K562 (cell line): ENCODE measurements around the gene ELOB. TPM values are rescaled to one million over a fixed set of nuclear protein-coding genes. Genes with fewer than 3 reads are reported as not detected.

ENCODE experiments used
- BACH1 ChIP-seq: fragments of 200-800 bp; sonication (Bioruptor generic); IDR thresholded peaks from 2 replicates; pipeline ENCODE4 v1.6.1; 2016; ENCODE audit warnings: missing genetic modification characterization, missing compliant biosample characterization
- BCOR ChIP-seq: fragments of 450-650 bp; IDR thresholded peaks from 2 replicates; pipeline ENCODE4 v1.6.1; 2016
- CBX1 ChIP-seq: sonication (generic); IDR thresholded peaks from 2 replicates; pipeline ENCODE4 v1.6.1; 2016; ENCODE audit warnings: antibody characterized with exemption, low read depth, mild to moderate bottlenecking
- CBX3 ChIP-seq, 2 experiments: IDR thresholded peaks; 1 replicate in 1 of 2; 2 replicates in 1 of 2; pipeline ENCODE4 v1.6.1; 2012; ENCODE audit warnings: inconsistent platforms in 2 of 2, low read length in 2 of 2, borderline replicate concordance in 1 of 2, control low read depth in 1 of 2
- COPS2 ChIP-seq: fragments of 450-650 bp; conservative IDR thresholded peaks from 2 replicates; pipeline ENCODE4 v1.6.1; 2016; ENCODE audit warnings: mild to moderate bottlenecking, moderate library complexity
- CSDE1 ChIP-seq, 2 experiments: fragments of 450-650 bp; IDR thresholded peaks; 2 replicates each; pipeline ENCODE4 v1.6.1; 2016; ENCODE audit warnings: mild to moderate bottlenecking in 1 of 2
- DPF2 ChIP-seq: fragments of 450-650 bp; IDR thresholded peaks from 2 replicates; pipeline ENCODE4 v1.6.1; 2016
- EWSR1 ChIP-seq: fragments of 450-650 bp; IDR thresholded peaks from 2 replicates; pipeline ENCODE4 v1.6.1; 2018; ENCODE audit warnings: borderline replicate concordance, mild to moderate bottlenecking, low read depth, moderate library complexity; ENCODE audit not compliant: partially characterized antibody
- GABPB2 ChIP-seq: fragments of 250-450 bp; sonication (Bioruptor Pico); conservative IDR thresholded peaks from 2 replicates; pipeline ENCODE4 v1.5.1; 2021; ENCODE audit warnings: mild to moderate bottlenecking
- JUN ChIP-seq, 2 experiments: sonication (generic) in 1 of 2; formaldehyde crosslinking in 1 of 2; IDR thresholded peaks; 2 replicates each; pipeline versions ENCODE4 v1.6.1 to v1.8.0; 2012 to 2022; ENCODE audit warnings: borderline replicate concordance in 2 of 2, mild to moderate bottlenecking in 2 of 2, improper control_type of control experiment in 1 of 2, low read depth in 1 of 2, low read length in 1 of 2, missing genetic modification reagents in 1 of 2
- MYBL2 ChIP-seq, 2 experiments: fragments of 450-650 bp in 1 of 2; sonication (generic) in 1 of 2; formaldehyde crosslinking in 1 of 2; IDR thresholded peaks; 2 replicates each; pipeline versions ENCODE4 v1.6.1 to v1.8.1; 2017 to 2022; ENCODE audit warnings: borderline replicate concordance in 1 of 2, inconsistent platforms in 1 of 2, low read depth in 1 of 2, mild to moderate bottlenecking in 1 of 2, missing genetic modification reagents in 1 of 2, moderate library complexity in 1 of 2
- NCOA4 ChIP-seq: fragments of 450-650 bp; IDR thresholded peaks from 2 replicates; pipeline ENCODE4 v1.6.1; 2018; ENCODE audit warnings: mild to moderate bottlenecking; ENCODE audit not compliant: partially characterized antibody
- NFXL1 ChIP-seq: fragments of 450-650 bp; formaldehyde crosslinking; IDR thresholded peaks from 2 replicates; pipeline ENCODE4 v1.4.0; 2021; ENCODE audit warnings: mild to moderate bottlenecking
- POU5F1 ChIP-seq: fragments of 150-350 bp; IDR thresholded peaks from 2 replicates; pipeline ENCODE4 v1.6.1; 2014; ENCODE audit warnings: borderline replicate concordance, low read length, low read depth, mild to moderate bottlenecking; ENCODE audit not compliant: partially characterized antibody
- RAD51 ChIP-seq: fragments of 450-650 bp; IDR thresholded peaks from 2 replicates; pipeline ENCODE4 v1.7.1; 2016; ENCODE audit warnings: low read depth, mild to moderate bottlenecking, borderline replicate concordance
- SAP30 ChIP-seq: fragments of 200-600 bp; sonication (generic); IDR thresholded peaks from 2 replicates; pipeline ENCODE4 v1.6.1; 2012; ENCODE audit warnings: borderline replicate concordance, low read depth, mild to moderate bottlenecking, moderate library complexity, low read length, control low read depth, inconsistent platforms; ENCODE audit not compliant: insufficient read depth, poor library complexity, severe bottlenecking
- SLC30A9 ChIP-seq: fragments of 250-450 bp; sonication (Bioruptor Pico); IDR thresholded peaks from 2 replicates; pipeline ENCODE4 v1.8.0; 2022; ENCODE audit warnings: mild to moderate bottlenecking, moderate library complexity
- ZNF184 ChIP-seq: sonication (generic); formaldehyde crosslinking; IDR thresholded peaks from 2 replicates; pipeline ENCODE4 v1.5.0; 2020; ENCODE audit warnings: missing genetic modification reagents
- ZNF239 ChIP-seq: fragments of 250-450 bp; sonication (Bioruptor Pico); IDR thresholded peaks from 2 replicates; pipeline ENCODE4 v1.4.0; 2020; ENCODE audit warnings: mild to moderate bottlenecking
- ZNF3 ChIP-seq: fragments of 250-450 bp; sonication (Bioruptor Pico); IDR thresholded peaks from 2 replicates; pipeline ENCODE4 v1.5.0; 2021; ENCODE audit warnings: mild to moderate bottlenecking, moderate library complexity
- polyA plus RNA-seq, 8 experiments: library from polyadenylated mRNA; depleted of rRNA in 4 of 8; stranded (reverse) in 5 of 8; unstranded in 3 of 8; fragments of >200 nt; fragmentation: Nextera tagmentation in 2 of 8; fragmentation: Illumina TruSeq in 1 of 8; extraction: Ambion mirVana in 2 of 8; extraction: Trizol in 1 of 8; gene quantifications; 2 replicates each; pipeline versions ENCODE4 v1.2.1 to v1.2.3, GENCODE V29; 2011 to 2014; ENCODE audit warnings: inconsistent platforms in 1 of 8, missing spikeins in 1 of 8
- total RNA-seq, 7 experiments: library from RNA; depleted of rRNA in 6 of 7; stranded (reverse); fragments of >200 nt in 6 of 7; fragmentation: Illumina TruSeq in 2 of 7; extraction: Trizol in 2 of 7; gene quantifications; 2 replicates each; pipeline versions ENCODE4 v1.2.1 to v1.2.3, GENCODE V29; 2011 to 2021; ENCODE audit warnings: low replicate concordance in 1 of 7
- TF ChIP-seq, protein P1 (sequence below): fragments of 250-450 bp; sonication (Bioruptor Pico); IDR thresholded peaks from 2 replicates; pipeline ENCODE4 v1.8.0; 2022; ENCODE audit warnings: moderate library complexity, mild to moderate bottlenecking, inconsistent platforms
- TF ChIP-seq, protein P2 (sequence below): fragments of 450-650 bp; IDR thresholded peaks from 2 replicates; pipeline ENCODE4 v1.6.1; 2017; ENCODE audit warnings: mild to moderate bottlenecking, moderate library complexity
- TF ChIP-seq, protein P3 (sequence below): sonication (generic); formaldehyde crosslinking; IDR thresholded peaks from 2 replicates; pipeline ENCODE4 v1.8.1; 2023; ENCODE audit warnings: mild to moderate bottlenecking, missing genetic modification reagents
- TF ChIP-seq, protein P4 (sequence below): sonication (generic); formaldehyde crosslinking; IDR thresholded peaks from 2 replicates; pipeline ENCODE4 v1.8.1; 2023; ENCODE audit warnings: mild to moderate bottlenecking, missing genetic modification reagents

Gene ELOB
- total and polyA plus RNA-seq, 9 of the 15 experiments (the other 6 are each of a cell fraction or from before 2014, with no cell fraction given): 63.2 to 791 (median 237) TPM

DNA sequence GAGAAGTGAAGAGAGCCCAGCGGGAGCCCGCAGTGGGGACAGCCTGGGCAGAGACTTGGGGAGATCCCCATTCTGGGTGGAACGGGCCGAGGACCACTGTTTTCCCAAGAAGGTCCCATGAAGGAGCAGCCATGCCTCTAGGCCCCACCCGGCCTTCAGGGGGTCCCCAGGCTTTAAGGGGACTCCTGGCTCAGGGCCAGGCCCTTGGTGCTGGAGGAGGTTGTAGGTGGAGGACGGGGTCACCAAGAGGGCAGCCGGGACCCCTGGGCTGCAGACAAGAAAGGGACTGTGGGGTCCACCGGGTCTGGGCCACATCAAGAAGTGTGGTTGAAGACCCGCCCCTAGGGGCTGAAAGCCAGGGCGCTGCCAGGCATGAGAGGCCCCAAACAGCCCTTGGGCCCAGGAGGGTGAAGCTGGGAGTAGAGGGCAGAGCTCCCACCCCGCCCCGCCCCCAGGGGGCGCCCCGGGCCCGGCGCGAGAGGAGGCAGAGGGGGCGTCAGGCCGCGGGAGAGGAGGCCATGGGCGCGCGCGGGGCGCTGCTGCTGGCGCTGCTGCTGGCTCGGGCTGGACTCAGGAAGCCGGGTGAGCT, 39.8 kb upstream of the ELOB start, which contains the start of gene PRSS21 (continued):
- TF ChIP-seq EWSR1: no peak
- TF ChIP-seq SLC30A9 (CRISPR knock-in tag): no peak
- TF ChIP-seq, protein P1, sequence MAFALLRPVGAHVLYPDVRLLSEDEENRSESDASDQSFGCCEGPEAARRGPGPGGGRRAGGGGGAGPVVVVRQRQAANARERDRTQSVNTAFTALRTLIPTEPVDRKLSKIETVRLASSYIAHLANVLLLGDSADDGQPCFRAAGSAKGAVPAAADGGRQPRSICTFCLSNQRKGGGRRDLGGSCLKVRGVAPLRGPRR: no peak
- no peak for TF ChIP-seq BCOR
- no peak for TF ChIP-seq BACH1 (tag)
- TF ChIP-seq, protein P2, sequence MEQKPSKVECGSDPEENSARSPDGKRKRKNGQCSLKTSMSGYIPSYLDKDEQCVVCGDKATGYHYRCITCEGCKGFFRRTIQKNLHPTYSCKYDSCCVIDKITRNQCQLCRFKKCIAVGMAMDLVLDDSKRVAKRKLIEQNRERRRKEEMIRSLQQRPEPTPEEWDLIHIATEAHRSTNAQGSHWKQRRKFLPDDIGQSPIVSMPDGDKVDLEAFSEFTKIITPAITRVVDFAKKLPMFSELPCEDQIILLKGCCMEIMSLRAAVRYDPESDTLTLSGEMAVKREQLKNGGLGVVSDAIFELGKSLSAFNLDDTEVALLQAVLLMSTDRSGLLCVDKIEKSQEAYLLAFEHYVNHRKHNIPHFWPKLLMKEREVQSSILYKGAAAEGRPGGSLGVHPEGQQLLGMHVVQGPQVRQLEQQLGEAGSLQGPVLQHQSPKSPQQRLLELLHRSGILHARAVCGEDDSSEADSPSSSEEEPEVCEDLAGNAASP: no peak
- no peak for TF ChIP-seq COPS2
- TF ChIP-seq, protein P3, sequence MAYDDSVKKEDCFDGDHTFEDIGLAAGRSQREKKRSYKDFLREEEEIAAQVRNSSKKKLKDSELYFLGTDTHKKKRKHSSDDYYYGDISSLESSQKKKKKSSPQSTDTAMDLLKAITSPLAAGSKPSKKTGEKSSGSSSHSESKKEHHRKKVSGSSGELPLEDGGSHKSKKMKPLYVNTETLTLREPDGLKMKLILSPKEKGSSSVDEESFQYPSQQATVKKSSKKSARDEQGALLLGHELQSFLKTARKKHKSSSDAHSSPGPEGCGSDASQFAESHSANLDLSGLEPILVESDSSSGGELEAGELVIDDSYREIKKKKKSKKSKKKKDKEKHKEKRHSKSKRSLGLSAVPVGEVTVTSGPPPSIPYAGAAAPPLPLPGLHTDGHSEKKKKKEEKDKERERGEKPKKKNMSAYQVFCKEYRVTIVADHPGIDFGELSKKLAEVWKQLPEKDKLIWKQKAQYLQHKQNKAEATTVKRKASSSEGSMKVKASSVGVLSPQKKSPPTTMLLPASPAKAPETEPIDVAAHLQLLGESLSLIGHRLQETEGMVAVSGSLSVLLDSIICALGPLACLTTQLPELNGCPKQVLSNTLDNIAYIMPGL (CRISPR knock-in tag): peak; percentile 59; the same call in 1 of the 2 replicates
- no peak for TF ChIP-seq GABPB2
- TF ChIP-seq NCOA4: no peak
- TF ChIP-seq CBX3 (IDR thresholded peaks at IDR 0.05; ENCODE audit: borderline replicate concordance in 1 of 2, low read length in 2 of 2): no peak
- no peak for TF ChIP-seq DPF2
- no peak for TF ChIP-seq ZNF184 (CRISPR knock-in tag)
- TF ChIP-seq NFXL1: no peak
- no peak for TF ChIP-seq ZNF3 (CRISPR knock-in tag)
- TF ChIP-seq POU5F1: no peak
- TF ChIP-seq JUN (IDR thresholded peaks at IDR 0.05; ENCODE audit: borderline replicate concordance, low read depth, low read length): no peak
- no peak for TF ChIP-seq JUN (CRISPR knock-in tag; IDR thresholded peaks at IDR 0.05; ENCODE audit: borderline replicate concordance)
- TF ChIP-seq CSDE1 (IDR thresholded peaks at IDR 0.05): no peak
- TF ChIP-seq RAD51: no peak
- TF ChIP-seq, protein P4, sequence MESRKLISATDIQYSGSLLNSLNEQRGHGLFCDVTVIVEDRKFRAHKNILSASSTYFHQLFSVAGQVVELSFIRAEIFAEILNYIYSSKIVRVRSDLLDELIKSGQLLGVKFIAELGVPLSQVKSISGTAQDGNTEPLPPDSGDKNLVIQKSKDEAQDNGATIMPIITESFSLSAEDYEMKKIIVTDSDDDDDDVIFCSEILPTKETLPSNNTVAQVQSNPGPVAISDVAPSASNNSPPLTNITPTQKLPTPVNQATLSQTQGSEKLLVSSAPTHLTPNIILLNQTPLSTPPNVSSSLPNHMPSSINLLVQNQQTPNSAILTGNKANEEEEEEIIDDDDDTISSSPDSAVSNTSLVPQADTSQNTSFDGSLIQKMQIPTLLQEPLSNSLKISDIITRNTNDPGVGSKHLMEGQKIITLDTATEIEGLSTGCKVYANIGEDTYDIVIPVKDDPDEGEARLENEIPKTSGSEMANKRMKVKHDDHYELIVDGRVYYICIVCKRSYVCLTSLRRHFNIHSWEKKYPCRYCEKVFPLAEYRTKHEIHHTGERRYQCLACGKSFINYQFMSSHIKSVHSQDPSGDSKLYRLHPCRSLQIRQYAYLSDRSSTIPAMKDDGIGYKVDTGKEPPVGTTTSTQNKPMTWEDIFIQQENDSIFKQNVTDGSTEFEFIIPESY (CRISPR knock-in tag): no peak
- no peak for TF ChIP-seq MYBL2 (IDR thresholded peaks at IDR 0.05; ENCODE audit: low read depth)
- no peak for TF ChIP-seq MYBL2 (CRISPR knock-in tag; IDR thresholded peaks at IDR 0.05; ENCODE audit: borderline replicate concordance)
- TF ChIP-seq CBX1: peak; percentile 57; the same call in 1 of the 2 replicates
- no peak for TF ChIP-seq ZNF239 (CRISPR knock-in tag)
- TF ChIP-seq SAP30: no peak
